Activated T-cell treated with anti-CD3 and anti-CD28 coated beads, Interleukin-2, amount 50 U/mL, for 72 hours (primary cell): ENCODE measurements around the gene ANO10. TPM values are rescaled to one million over a fixed set of nuclear protein-coding genes. Genes with fewer than 3 reads are reported as not detected.
"Not testable (repeated sequence)": the region's sequence is repeated elsewhere in the genome, so short reads cannot be mapped to it uniquely, and the experiment has no call there.

Experiments used
- ATAC-seq, 2 donors: fragments of 150-1000 bp; cut with Tn5 transposase; replicated peaks in 1 of 2; 2 replicates each; pipeline ENCODE4 v1.10.0; 2021; ENCODE audit warnings: moderate library complexity in 2 of 2, mild to moderate bottlenecking in 1 of 2
- DNase-seq, 2 donors: peaks; one replicate each; pipeline ENCODE4 v3.0.0; 2021 to 2022; ENCODE audit warnings: mixed read lengths in 1 of 2
- H3K27ac Mint-ChIP-seq: one replicate; pipeline ENCODE4 v1.8.0; 2022; ENCODE audit warnings: mild to moderate bottlenecking, moderate library complexity, mixed read lengths
- H3K27me3 Mint-ChIP-seq: one replicate; pipeline ENCODE4 v1.8.0; 2022; ENCODE audit warnings: low read depth, mixed read lengths
- H3K36me3 Mint-ChIP-seq, 2 donors: one replicate each; pipeline ENCODE4 v1.8.0; 2022; ENCODE audit warnings: mixed read lengths in 2 of 2, mild to moderate bottlenecking in 1 of 2; ENCODE audit not compliant: insufficient read depth in 2 of 2
- H3K4me1 Mint-ChIP-seq: one replicate; pipeline ENCODE4 v1.8.0; 2022; ENCODE audit warnings: low read depth, mixed read lengths
- H3K4me3 Mint-ChIP-seq, 2 donors: one replicate each; pipeline ENCODE4 v1.8.0; 2022; ENCODE audit warnings: mild to moderate bottlenecking in 2 of 2, mixed read lengths in 2 of 2, moderate library complexity in 2 of 2
- H3K9me3 Mint-ChIP-seq, 2 donors: one replicate each; pipeline ENCODE4 v1.8.0; 2022; ENCODE audit warnings: mixed read lengths in 2 of 2
- total RNA-seq, 2 donors: library from RNA; stranded (reverse); gene quantifications; one replicate each; pipeline ENCODE4 v1.2.3, GENCODE V29; 2022

The ANO10 gene
- total RNA-seq, 2 donors from 2014 or later: 10.7 to 11.8 TPM

- peaks cover 21% of the 10 kb centered on the region for H3K4me1 Mint-ChIP-seq
- H3K36me3 Mint-ChIP-seq: no peaks in the 10 kb centered on the region
- H3K9me3 Mint-ChIP-seq: no peaks in the 10 kb centered on the region
- DNase-seq: no peak
- H3K27me3 Mint-ChIP-seq: no peaks in the 10 kb centered on the region
- ATAC-seq: no peak
- H3K4me3 Mint-ChIP-seq: no peak overlapping the region
- H3K27ac Mint-ChIP-seq: no peak overlapping the region
These were observed 3.7 kb downstream of the ANO10 start for GRCh38 chr3:43618142-43618541.

GRCh38 chr3:43616034-43616433 lies 5.8 kb downstream of the ANO10 start:
- ATAC-seq: no peak
- Mint-ChIP-seq H3K27ac (no peak overlapping the region), H3K4me1 (peaks cover 8% of the 10 kb centered on the region), H3K27me3 (no peaks in the 10 kb centered on the region), H3K9me3 (no peaks in the 10 kb centered on the region), H3K4me3 (no peak overlapping the region), H3K36me3 (no peaks in the 10 kb centered on the region)
- no peak for DNase-seq

DNA sequence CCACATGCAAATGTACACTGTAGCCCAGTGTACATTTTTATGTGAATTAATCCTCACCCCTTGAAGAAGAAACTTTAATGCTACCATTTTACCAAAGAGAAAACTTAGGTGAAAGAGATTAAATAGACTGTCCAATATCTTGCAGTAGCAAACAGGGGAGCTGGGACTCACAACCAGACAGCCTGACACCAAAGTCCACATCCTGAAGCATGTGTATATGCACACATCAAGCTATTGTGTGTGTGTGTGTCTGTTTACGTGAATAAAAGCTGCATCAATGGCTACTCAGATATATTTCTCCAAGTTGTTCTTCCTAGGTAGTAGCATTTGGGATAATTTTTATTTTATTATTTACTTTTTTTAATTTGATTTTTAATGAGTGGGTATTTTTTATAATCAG lies 6.7 kb downstream of the ANO10 start:
- H3K4me1 Mint-ChIP-seq: no peaks in the 10 kb centered on the region
- ATAC-seq: no peak
- H3K27me3 Mint-ChIP-seq: no peaks in the 10 kb centered on the region
- no peaks in the 10 kb centered on the region for H3K36me3 Mint-ChIP-seq
- H3K4me3 Mint-ChIP-seq: no peak overlapping the region
- no peaks in the 10 kb centered on the region for H3K9me3 Mint-ChIP-seq
- no peak for DNase-seq
- H3K27ac Mint-ChIP-seq: no peak overlapping the region

GRCh38 chr3:43613976-43614375 lies 7.8 kb downstream of the ANO10 start:
- Mint-ChIP-seq H3K27me3 (no peaks in the 10 kb centered on the region), H3K4me3 (no peak overlapping the region), H3K27ac (no peak overlapping the region), H3K36me3 (no peaks in the 10 kb centered on the region), H3K9me3 (no peaks in the 10 kb centered on the region), H3K4me1 (no peaks in the 10 kb centered on the region)
- DNase-seq (no peak), ATAC-seq (no peak)

GRCh38 chr3:43612419-43612818 lies 9.4 kb downstream of the ANO10 start:
- no peaks in the 10 kb centered on the region for H3K27me3 Mint-ChIP-seq
- ATAC-seq (no peak), DNase-seq (no peak)
- H3K27ac Mint-ChIP-seq: no peak overlapping the region
- H3K4me1 Mint-ChIP-seq: no peaks in the 10 kb centered on the region
- H3K9me3 Mint-ChIP-seq: no peaks in the 10 kb centered on the region
- no peaks in the 10 kb centered on the region for H3K36me3 Mint-ChIP-seq
- H3K4me3 Mint-ChIP-seq: no peak overlapping the region

DNA sequence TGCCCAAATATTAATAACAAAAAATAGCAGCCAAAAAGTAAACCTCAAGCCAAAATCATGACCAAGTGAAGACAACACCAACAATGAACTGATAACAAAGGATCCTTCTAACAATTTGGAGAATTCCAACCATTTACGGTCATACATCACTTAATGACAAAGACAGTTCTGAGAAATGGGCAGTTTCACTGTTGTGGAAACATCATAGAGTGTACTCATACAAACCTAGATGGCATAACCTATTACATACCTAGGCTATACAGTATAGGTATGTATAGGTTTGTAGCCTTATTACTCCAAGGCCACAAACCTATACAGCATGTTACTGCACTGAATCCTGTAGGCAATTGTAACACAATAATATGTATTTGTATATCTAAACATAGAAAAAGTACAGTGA lies 12.4 kb downstream of the ANO10 start:
- H3K4me3 Mint-ChIP-seq: no peak overlapping the region
- no peaks in the 10 kb centered on the region for H3K4me1 Mint-ChIP-seq
- no peaks in the 10 kb centered on the region for H3K9me3 Mint-ChIP-seq
- ATAC-seq (no peak), DNase-seq (no peak)
- H3K27ac Mint-ChIP-seq: no peak overlapping the region
- no peaks in the 10 kb centered on the region for H3K36me3 Mint-ChIP-seq
- H3K27me3 Mint-ChIP-seq: no peaks in the 10 kb centered on the region

GRCh38 chr3:43608751-43609150 lies 13.1 kb downstream of the ANO10 start:
- Mint-ChIP-seq H3K36me3 (no peaks in the 10 kb centered on the region), H3K4me1 (no peaks in the 10 kb centered on the region), H3K9me3 (no peaks in the 10 kb centered on the region), H3K4me3 (no peak overlapping the region), H3K27me3 (no peaks in the 10 kb centered on the region), H3K27ac (no peak overlapping the region)
- DNase-seq (no peak), ATAC-seq (no peak)

GRCh38 chr3:43606284-43606683 lies 15.5 kb downstream of the ANO10 start:
- no peaks in the 10 kb centered on the region for H3K27me3 Mint-ChIP-seq

DNA sequence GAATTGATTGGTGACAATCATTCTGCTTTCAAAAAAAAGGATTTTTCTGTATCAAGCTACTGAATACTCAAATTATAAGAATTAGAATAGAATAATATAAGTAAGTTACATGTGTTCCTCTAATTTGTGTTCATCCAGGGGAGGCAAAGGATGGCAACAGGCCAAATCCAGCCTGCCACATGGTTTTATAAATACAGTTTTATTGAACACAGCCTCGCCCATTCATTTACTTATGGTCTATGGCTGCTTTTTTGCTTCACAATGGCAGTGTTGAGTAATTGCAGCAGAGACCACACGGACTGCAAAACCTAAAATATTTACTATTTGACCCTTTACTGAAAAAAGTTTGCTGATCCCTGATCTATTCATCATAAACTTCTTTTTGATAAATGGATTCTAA lies 21.9 kb downstream of the ANO10 start:
- H3K4me1 Mint-ChIP-seq, H3K27ac Mint-ChIP-seq, H3K9me3 Mint-ChIP-seq, H3K4me3 Mint-ChIP-seq, ATAC-seq, H3K27me3 Mint-ChIP-seq, DNase-seq: not testable (repeated sequence)
- peaks cover 9 to 16% of the 10 kb centered on the region in 2 donors for H3K36me3 Mint-ChIP-seq

More at GRCh38 chr3:43606284-43606683, 15.5 kb downstream of the ANO10 start:
- Mint-ChIP-seq H3K4me3 (no peak overlapping the region), H3K9me3 (no peaks in the 10 kb centered on the region), H3K27ac (no peak overlapping the region), H3K4me1 (no peaks in the 10 kb centered on the region), H3K36me3 (no peaks in the 10 kb centered on the region)
- ATAC-seq (no peak), DNase-seq (no peak)

DNA sequence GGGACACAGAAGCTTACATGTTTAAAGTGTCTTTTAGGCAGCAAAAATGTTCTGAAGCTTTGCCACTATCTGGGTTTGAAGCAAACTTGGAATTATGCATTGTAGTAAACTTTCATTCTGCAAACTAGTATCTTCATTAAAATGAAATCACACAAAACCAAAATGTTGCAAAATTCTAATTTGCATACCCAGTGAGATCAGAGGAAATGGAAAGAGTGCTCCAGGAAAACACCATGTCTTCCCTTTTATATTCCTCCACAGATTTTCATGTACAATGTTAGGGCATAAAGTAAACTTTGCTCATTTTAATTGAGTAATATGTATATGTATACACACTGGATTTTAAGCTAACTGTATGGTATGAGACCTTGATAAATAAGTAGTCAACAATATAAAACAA lies 23.9 kb downstream of the ANO10 start:
- Mint-ChIP-seq H3K4me1 (no peaks in the 10 kb centered on the region), H3K27ac (no peak overlapping the region), H3K4me3 (no peak overlapping the region), H3K27me3 (no peaks in the 10 kb centered on the region), H3K9me3 (peaks cover 5 to 11% of the 10 kb centered on the region in 2 donors), H3K36me3 (peaks cover 14 to 20% of the 10 kb centered on the region in 2 donors)
- DNase-seq (no peak), ATAC-seq (no peak)

DNA sequence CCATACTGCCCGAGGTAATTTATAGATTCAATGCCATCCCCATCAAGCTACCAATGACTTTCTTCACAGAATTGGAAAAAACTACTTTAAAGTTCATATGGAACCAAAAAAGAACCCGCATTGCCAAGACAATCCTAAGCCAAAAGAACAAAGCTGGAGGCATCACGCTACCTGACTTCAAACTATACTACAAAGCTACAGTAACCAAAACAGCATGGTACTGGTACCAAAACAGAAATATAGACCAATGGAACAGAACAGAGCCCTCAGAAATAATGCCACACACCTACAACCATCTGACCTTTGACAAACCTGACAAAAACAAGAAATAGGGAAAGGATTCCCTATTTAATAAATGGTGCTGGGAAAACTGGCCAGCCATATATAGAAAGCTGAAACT lies 25.6 kb downstream of the ANO10 start:
- not testable (repeated sequence) for H3K4me1 Mint-ChIP-seq, ATAC-seq, H3K27ac Mint-ChIP-seq, H3K4me3 Mint-ChIP-seq, DNase-seq, H3K27me3 Mint-ChIP-seq
- H3K9me3 Mint-ChIP-seq: peaks cover 7 to 18% of the 10 kb centered on the region in 2 donors
- H3K36me3 Mint-ChIP-seq: peaks cover 19 to 33% of the 10 kb centered on the region in 2 donors

GRCh38 chr3:43595280-43595679 lies 26.5 kb downstream of the ANO10 start:
- Mint-ChIP-seq H3K9me3 (peaks cover 7 to 20% of the 10 kb centered on the region in 2 donors), H3K36me3 (peaks cover 20 to 35% of the 10 kb centered on the region in 2 donors)
- H3K4me1 Mint-ChIP-seq, ATAC-seq, DNase-seq, H3K27ac Mint-ChIP-seq, H3K27me3 Mint-ChIP-seq, H3K4me3 Mint-ChIP-seq: not testable (repeated sequence)

DNA sequence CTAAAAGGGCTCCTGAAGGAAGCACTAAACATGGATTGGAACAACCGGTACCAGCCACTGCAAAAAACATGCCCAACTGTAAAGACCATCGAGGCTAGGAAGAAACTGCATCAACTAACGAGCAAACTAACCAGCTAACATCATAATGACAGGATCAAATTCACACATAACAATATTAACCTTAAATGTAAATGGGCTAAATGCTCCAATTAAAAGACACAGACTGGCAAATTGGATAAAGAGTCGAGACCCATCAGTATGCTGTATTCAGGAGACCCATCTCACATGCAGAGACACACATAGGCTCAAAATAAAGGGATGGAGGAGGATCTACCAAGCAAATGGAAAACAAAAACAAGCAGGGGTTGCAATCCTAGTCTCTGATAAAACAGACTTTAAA lies 28.2 kb downstream of the ANO10 start:
- Mint-ChIP-seq H3K9me3 (peaks cover 7 to 20% of the 10 kb centered on the region in 2 donors), H3K36me3 (peaks cover 20 to 37% of the 10 kb centered on the region in 2 donors)
- not testable (repeated sequence) for H3K4me3 Mint-ChIP-seq, DNase-seq, ATAC-seq, H3K27ac Mint-ChIP-seq, H3K4me1 Mint-ChIP-seq, H3K27me3 Mint-ChIP-seq

- not testable (repeated sequence) for H3K27me3 Mint-ChIP-seq, ATAC-seq, DNase-seq, H3K4me3 Mint-ChIP-seq, H3K27ac Mint-ChIP-seq, H3K4me1 Mint-ChIP-seq
- Mint-ChIP-seq H3K36me3 (peaks cover 20 to 37% of the 10 kb centered on the region in 2 donors), H3K9me3 (peaks cover 7 to 20% of the 10 kb centered on the region in 2 donors)
These were observed 29.9 kb downstream of the ANO10 start for GRCh38 chr3:43591866-43592265.
